HAP-1 (cell line): Measurements from ENCODE around the gene ZSWIM1.
"Not testable (repeated sequence)": the region's sequence is repeated elsewhere in the genome, so short reads cannot be mapped to it uniquely, and the experiment has no call there.

ENCODE experiments used
- DNase-seq, 2 experiments: peaks; one replicate each; pipeline ENCODE4 v3.0.0-alpha.2; 2016 to 2020; ENCODE audit warnings: low spot score in 2 of 2
- H3K27me3 ChIP-seq: fragments of 250-450 bp; sonication (Bioruptor Pico); 2 replicates; pipeline ENCODE4 v1.5.1; 2020; ENCODE audit warnings: low read depth, mild to moderate bottlenecking, moderate library complexity
- H3K36me3 ChIP-seq: fragments of 250-450 bp; sonication (Bioruptor Pico); replicated peaks from 2 replicates; pipeline ENCODE4 v1.5.1; 2020; ENCODE audit warnings: mild to moderate bottlenecking
- H3K4me1 ChIP-seq: fragments of 250-450 bp; sonication (Bioruptor Pico); 2 replicates; pipeline ENCODE4 v1.5.1; 2020; ENCODE audit warnings: mild to moderate bottlenecking
- H3K4me3 ChIP-seq: fragments of 250-450 bp; sonication (Bioruptor Pico); 2 replicates; pipeline ENCODE4 v1.5.1; 2020; ENCODE audit warnings: mild to moderate bottlenecking, moderate library complexity
- H3K9me3 ChIP-seq: fragments of 250-450 bp; sonication (Bioruptor Pico); 2 replicates; pipeline ENCODE4 v1.5.1; 2020; ENCODE audit warnings: mild to moderate bottlenecking, moderate library complexity
- in situ Hi-C: fragments of 300-500 bp; cut with MboI; formaldehyde crosslinking; loops from 3 replicates; pipeline ENCODE4 v1.14.3; 2020; ENCODE audit warnings: low sequenced_read_pairs, inconsistent platforms, mixed read lengths

Gene ZSWIM1

GRCh38 chr20:45901332-45901731, 20.3 kb downstream of the ZSWIM1 start:
- DNase-seq, in situ Hi-C loops, H3K4me3 ChIP-seq, H3K27me3 ChIP-seq, H3K9me3 ChIP-seq: not testable (repeated sequence)
- Histone ChIP-seq H3K36me3 (peaks cover 52% of the 10 kb centered on the region), H3K4me1 (peaks cover 17% of the 10 kb centered on the region)

DNA sequence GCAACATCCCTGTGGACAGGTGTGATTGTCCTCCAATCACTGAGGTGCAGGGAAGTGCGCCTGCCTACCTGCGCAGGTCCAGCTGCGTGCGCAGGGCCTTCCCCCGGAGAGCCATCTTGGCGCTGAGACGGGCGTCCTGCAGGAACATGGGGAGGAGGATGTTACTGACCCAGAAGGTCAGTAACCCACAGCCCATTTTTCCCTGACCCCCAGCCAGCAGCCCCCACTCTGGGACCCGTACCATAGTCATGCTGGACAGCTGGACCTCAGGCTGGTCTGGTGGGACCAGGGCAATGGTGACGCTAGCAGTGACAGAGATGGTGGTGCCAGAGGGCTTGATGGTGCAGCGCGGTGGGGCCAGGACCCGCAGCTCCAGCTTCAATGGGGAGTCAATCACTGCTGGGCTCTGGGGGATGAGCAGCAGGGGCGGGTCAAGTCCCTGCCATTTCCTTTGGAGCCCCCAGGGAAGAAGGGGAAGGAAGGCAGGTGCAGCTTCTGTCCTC, 21.2 kb downstream of the ZSWIM1 start:
- H3K4me3 ChIP-seq, result no peak overlapping the region
- in situ Hi-C loops, result no loop called here
- H3K9me3 ChIP-seq, result no peaks in the 10 kb centered on the region
- no peak for DNase-seq
- H3K4me1 ChIP-seq, result peaks cover 17% of the 10 kb centered on the region
- H3K27me3 ChIP-seq, result no peaks in the 10 kb centered on the region
- peaks cover 51% of the 10 kb centered on the region for H3K36me3 ChIP-seq

GRCh38 chr20:45904583-45905504, 23.8 kb downstream of the ZSWIM1 start:
- DNase-seq, result peak; percentile 76 to 93
- H3K36me3 ChIP-seq, result peaks cover 56% of the 10 kb centered on the region
- no peak overlapping the region for H3K4me3 ChIP-seq
- in situ Hi-C loops, result no loop called here
- H3K27me3 ChIP-seq, result no peaks in the 10 kb centered on the region
- H3K4me1 ChIP-seq, result peaks cover 17% of the 10 kb centered on the region
- no peaks in the 10 kb centered on the region for H3K9me3 ChIP-seq

DNA sequence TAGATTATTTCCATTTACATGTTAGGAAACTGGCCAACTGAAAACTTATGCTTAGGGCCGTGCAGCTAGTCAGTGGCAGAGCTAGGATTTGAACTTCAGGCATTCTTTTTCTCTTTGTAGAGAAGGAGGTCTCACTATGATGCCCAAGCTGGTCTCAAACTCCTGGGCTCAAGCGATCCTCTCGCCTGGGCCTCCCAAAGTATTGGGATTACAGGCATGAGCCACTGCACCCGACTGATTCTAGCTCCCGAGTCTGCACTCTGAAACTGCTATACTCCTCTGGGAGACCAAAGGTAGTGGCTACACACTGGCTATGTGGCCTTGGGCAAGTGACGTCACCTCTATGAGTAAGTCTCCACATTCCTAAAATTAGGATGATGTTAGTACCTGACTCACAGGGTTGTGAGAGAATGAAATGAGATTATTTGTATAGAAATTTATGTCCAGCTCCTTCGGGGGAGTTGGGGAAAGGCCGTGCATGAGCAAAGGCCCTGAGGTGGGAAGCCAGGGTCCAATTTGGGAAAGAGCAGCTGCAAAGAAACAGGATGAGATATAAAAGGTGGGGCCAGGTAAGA, 24.6 kb downstream of the ZSWIM1 start:
- Histone ChIP-seq H3K4me1 (peaks cover 17% of the 10 kb centered on the region), H3K36me3 (peaks cover 56% of the 10 kb centered on the region), H3K27me3 (no peaks in the 10 kb centered on the region), H3K4me3 (no peak overlapping the region), H3K9me3 (no peaks in the 10 kb centered on the region)
- peak in 1 of 2 experiments; percentile 59 for DNase-seq
- in situ Hi-C loops, result no loop called here

GRCh38 chr20:45907219-45907948, 26.4 kb downstream of the ZSWIM1 start:
- Histone ChIP-seq H3K4me1 (peaks cover 20% of the 10 kb centered on the region), H3K36me3 (peaks cover 40% of the 10 kb centered on the region), H3K27me3 (no peaks in the 10 kb centered on the region), H3K4me3 (no peak overlapping the region), H3K9me3 (no peaks in the 10 kb centered on the region)
- DNase-seq, result no peak
- in situ Hi-C loops, result no loop called here

GRCh38 chr20:45908084-45908483, 27.1 kb downstream of the ZSWIM1 start:
- H3K4me1 ChIP-seq, result peaks cover 22% of the 10 kb centered on the region
- H3K27me3 ChIP-seq, result no peaks in the 10 kb centered on the region
- H3K9me3 ChIP-seq, result no peaks in the 10 kb centered on the region
- peaks cover 40% of the 10 kb centered on the region for H3K36me3 ChIP-seq
- DNase-seq, result no peak
- H3K4me3 ChIP-seq, result no peak overlapping the region
- in situ Hi-C loops, result no loop called here

DNA sequence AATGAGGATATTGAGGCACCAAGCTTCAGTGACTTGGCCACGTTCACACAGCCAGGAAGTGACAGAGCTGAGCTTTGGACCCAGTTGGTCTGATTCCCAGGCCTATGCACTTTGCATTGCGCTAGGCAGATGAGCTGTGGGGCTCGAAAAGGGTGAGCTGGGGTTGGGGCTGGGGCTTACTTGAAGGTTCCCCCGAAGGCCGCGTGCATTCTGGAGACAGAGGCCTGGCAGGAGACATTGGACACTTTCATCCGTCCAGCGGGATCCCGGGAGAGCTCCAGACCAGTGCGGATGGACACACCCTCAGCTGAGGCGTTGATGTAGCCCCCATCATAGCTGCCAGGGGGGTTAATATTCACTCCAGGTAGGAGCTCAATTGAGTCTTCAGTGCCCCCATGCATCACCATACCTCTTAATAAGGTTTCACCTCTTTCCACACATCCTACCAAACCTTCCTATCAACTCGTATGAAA, 28.3 kb downstream of the ZSWIM1 start:
- Histone ChIP-seq H3K4me3 (no peak overlapping the region), H3K36me3 (peaks cover 34% of the 10 kb centered on the region), H3K9me3 (no peaks in the 10 kb centered on the region), H3K27me3 (no peaks in the 10 kb centered on the region), H3K4me1 (peaks cover 22% of the 10 kb centered on the region)
- DNase-seq, result no peak
- in situ Hi-C loops, result no loop called here

- H3K4me1 ChIP-seq, result peaks cover 17% of the 10 kb centered on the region
- H3K27me3 ChIP-seq, result no peaks in the 10 kb centered on the region
- no peak for DNase-seq
- H3K36me3 ChIP-seq, result peaks cover 27% of the 10 kb centered on the region
- H3K4me3 ChIP-seq, result no peak overlapping the region
- in situ Hi-C loops, result no loop called here
- no peaks in the 10 kb centered on the region for H3K9me3 ChIP-seq
Measured at GRCh38 chr20:45909817-45910669, 29.0 kb downstream of the ZSWIM1 start.

- H3K4me1 ChIP-seq, result peaks cover 9% of the 10 kb centered on the region
- peak; percentile 100 for DNase-seq
- H3K4me3 ChIP-seq, result peak overlapping the region; percentile 45
- peaks cover 27% of the 10 kb centered on the region for H3K36me3 ChIP-seq
- in situ Hi-C loops, result no loop called here
- H3K9me3 ChIP-seq, result no peaks in the 10 kb centered on the region
- H3K27me3 ChIP-seq, result no peaks in the 10 kb centered on the region
Measured at GRCh38 chr20:45910670-45911485, 29.9 kb downstream of the ZSWIM1 start.

DNA sequence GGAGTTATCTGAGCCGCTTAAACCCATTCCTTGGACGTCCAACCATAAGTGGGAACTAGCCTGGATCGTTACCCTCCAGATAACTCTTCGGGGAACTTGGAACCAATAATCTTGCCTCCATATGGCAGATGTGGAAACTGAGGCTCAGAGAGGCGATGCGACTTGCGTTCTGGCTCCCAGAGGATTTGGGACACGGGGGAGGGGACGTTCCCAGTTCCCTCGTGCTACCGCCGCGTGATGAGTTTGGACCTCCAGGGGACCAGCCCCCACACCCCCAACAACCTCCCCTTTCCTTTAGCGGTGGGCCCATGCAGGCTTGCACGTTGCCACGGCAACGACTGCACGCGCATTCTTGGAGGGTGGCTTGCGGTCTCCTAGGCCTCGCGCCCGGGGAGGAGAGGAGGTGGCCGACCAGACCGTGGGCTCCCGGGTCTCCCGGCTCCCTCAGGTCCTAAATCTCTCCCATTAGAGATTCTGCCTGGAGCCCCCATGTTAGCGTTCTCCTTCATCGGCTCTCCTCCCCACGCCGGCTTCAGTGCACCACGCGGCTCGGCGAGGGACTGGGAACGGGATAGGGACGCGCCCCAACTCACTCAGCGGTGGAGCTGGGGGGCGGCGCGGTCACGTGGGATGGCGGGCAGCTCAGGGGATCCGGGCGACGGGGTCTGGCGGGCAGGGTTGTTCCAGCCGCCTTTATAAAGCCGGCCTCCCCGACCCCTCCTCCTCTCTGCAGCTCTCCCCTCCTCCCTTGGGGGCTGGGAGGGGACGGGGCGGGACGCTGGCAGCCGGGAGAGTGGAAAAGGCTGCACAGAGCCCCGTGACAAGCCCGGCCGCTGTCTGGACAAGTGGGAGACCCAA, 30.7 kb downstream of the ZSWIM1 start, which contains the start of gene PLTP:
Gene PLTP, minus strand, starts transcription at position 670 of the 858 bp plus-strand sequence. CDS start 703 bp downstream, outside the sequence.
- peak; percentile 63 to 86 for DNase-seq
- no peaks in the 10 kb centered on the region for H3K9me3 ChIP-seq
- no peaks in the 10 kb centered on the region for H3K27me3 ChIP-seq
- in situ Hi-C loops, result no loop called here
- peak within 1 kb of the TSS; percentile 45 for H3K4me3 ChIP-seq
- H3K4me1 ChIP-seq, result peaks cover 6% of the 10 kb centered on the region
- H3K36me3 ChIP-seq, result peaks cover 23% of the 10 kb centered on the region

DNA sequence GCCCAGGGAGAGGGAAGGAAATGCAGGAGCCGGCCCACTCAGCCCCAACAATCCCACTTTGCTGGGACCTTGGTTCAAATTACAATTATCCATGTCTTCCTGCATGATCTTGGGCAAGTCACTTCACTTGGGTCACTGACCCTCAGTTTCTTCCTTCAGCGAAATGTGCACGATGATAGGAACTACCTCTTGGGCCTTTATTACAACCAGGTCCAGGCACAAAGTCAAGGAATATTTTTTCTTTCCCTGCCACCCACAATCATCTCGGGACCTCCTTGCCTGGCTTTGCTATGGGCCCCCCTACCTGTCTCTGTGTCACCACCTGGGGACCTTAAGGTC, 31.3 kb downstream of the ZSWIM1 start:
- H3K9me3 ChIP-seq, result no peaks in the 10 kb centered on the region
- H3K4me3 ChIP-seq, result peak overlapping the region; percentile 45
- H3K4me1 ChIP-seq, result peaks cover 6% of the 10 kb centered on the region
- DNase-seq, result no peak
- in situ Hi-C loops, result no loop called here
- peaks cover 23% of the 10 kb centered on the region for H3K36me3 ChIP-seq
- H3K27me3 ChIP-seq, result no peaks in the 10 kb centered on the region

DNA sequence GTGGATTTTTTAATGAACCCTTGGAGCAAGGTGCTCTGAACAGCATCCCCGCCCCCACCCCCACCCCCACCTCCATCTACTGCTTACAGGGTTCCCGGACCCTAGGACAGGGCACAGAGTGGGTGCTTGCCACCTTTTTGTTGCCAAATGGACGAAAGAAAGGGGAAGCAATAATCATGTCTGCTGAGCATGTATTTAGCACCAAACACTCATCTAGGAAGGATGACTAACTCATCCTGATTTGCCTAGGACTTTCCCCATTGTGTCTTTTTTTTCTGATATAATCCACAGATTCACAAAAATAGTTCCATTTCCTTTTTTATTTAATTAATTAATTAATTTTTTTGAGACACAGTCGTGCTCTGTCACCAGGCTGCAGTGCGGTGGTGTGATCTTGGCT, 32.1 kb downstream of the ZSWIM1 start:
- Histone ChIP-seq H3K4me3 (no peak overlapping the region), H3K27me3 (no peaks in the 10 kb centered on the region), H3K36me3 (peaks cover 15% of the 10 kb centered on the region), H3K4me1 (peaks cover 6% of the 10 kb centered on the region), H3K9me3 (no peaks in the 10 kb centered on the region)
- DNase-seq, result no peak
- in situ Hi-C loops, result no loop called here
